ENCODE measurements around the gene SLC49A3.
"Not testable (repeated sequence)": the region's sequence is repeated elsewhere in the genome, so short reads cannot be mapped to it uniquely, and the experiment has no call there.

SLC49A3 gene

DNA sequence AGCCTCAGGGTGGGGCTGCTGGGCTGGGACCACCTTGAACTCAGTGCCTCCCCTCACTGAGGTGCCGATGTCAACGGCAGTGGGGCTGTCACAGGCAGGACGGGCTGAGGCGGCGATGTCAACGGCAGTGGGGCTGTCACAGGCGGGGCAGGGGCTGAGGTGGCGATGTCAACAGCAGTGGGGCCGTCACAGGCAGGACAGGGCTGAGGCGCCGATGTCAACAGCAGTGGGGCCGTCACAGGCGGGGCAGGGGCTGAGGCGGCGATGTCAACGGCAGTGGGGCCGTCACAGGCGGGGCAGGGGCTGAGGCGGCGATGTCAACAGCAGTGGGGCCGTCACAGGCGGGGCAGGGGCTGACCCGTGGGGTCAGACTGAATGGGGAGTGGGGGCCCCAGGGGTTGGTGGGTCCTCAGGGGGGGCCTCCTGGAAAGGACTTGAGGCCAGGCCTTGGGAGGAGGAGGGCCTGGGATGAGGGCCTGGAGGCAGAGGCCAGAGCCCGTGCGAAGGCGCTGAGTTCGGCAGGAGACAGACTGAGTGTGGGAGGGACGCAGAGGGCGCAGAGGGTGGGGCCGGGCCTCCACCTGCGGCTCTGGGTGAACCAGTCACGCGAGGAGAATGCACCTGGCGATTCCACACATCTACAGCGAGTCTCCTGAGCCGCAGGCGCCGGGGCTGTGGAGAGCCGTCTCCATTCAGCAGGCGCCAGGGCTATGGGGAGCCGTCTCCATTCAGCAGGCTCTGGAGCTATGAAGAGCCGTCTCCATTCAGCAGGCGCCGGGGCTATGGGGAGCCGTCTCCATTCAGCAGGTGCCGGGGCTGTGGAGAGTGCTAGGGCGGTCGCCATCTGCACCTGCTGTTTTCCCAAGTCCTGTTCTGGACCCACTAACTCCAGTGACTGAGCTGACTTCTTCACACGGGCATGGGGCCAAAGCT is 37.7 kb downstream of the SLC49A3 start:
- DNase-seq = no peak

GRCh38 chr4:650461-650860 is 38.5 kb downstream of the SLC49A3 start:
- DNase-seq = no peak

GRCh38 chr4:649751-650310 is 39.1 kb downstream of the SLC49A3 start:
- DNase-seq = no peak

- no peak for DNase-seq
Measured at GRCh38 chr4:649293-649625, 39.7 kb downstream of the SLC49A3 start.

- no peak for DNase-seq
Measured at GRCh38 chr4:648579-649292, 40.2 kb downstream of the SLC49A3 start.

GRCh38 chr4:647481-647880 is 41.5 kb downstream of the SLC49A3 start:
- DNase-seq = no peak

- DNase-seq = no peak
Measured at GRCh38 chr4:646460-646859, 42.5 kb downstream of the SLC49A3 start.

GRCh38 chr4:642366-642765 is 46.6 kb downstream of the SLC49A3 start:
- not testable (repeated sequence) for DNase-seq

GRCh38 chr4:637536-638280 is 51.2 kb downstream of the SLC49A3 start:
- DNase-seq = no peak

DNA sequence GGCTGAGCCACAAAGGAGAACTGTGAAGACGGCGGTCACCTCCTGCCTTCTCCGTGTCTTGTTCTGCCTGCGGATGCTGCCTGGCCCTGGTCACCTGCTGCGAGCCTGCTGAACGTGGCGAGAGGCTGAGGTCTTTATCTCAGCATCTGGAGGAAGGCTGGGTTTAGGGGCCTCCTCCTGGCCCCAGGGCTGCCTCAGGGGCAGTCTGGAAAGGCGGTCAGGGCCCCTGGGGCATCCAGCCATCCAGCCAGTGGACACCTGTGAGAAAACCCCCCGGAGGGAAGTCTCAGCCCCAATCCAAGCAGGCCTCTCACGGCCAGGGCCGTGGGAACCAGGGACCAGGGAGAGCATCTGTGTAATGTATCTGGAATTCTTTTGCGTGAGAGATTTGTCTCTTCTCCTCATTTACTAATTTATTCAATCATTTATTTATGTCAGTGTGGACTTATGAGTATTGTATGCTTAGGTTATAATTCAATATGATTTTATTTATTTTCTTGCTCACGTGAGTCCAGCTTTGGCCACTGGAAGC is 52.3 kb downstream of the SLC49A3 start:
- DNase-seq = no peak

DNA sequence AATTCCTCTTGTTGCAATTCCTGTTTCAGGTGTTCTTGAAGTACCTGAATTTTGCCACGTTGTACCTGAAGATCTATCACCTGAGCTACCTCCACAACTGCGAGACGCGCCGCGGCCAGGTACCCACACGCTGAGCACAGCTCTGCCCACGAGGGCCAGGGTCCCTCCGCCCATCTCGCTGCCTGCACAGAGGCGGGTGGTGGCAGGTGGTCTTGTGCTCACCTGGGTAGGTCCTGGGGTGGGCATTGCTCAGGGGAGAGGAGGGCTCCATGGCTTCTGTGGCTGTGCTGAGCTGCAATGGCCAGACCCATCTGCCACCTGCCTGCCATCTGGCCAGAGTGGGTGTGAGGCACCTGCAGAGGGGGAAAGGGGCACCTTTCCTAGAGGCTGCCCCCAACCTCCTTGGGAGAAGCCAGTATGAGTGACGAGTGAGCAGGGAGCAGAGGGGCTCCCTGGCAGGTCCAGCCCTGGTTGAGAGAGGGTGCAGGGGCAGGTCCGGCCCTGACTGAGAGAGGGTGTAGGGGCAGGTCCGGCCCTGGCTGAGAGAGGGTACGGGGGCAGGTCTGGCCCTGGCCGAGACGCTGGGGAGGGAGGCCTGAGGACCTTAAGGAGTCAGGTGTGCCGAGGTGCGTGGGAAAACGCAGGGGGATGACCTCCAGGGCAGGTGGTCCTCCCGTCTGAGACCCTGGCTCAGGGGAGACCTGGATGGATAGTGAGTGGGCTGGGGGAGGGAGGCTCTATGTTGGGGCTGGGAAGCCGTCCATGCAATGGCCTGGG is 52.9 kb downstream of the SLC49A3 start:
- no peak for DNase-seq

GRCh38 chr4:635066-635835 is 53.7 kb downstream of the SLC49A3 start:
- DNase-seq = not testable (repeated sequence)

GRCh38 chr4:634599-634985 is 54.4 kb downstream of the SLC49A3 start:
- DNase-seq = no peak

- no peak for DNase-seq
Measured at GRCh38 chr4:633976-634598, 54.9 kb downstream of the SLC49A3 start.

- DNase-seq = no peak
Measured at GRCh38 chr4:633406-633805, 55.5 kb downstream of the SLC49A3 start.

DNA sequence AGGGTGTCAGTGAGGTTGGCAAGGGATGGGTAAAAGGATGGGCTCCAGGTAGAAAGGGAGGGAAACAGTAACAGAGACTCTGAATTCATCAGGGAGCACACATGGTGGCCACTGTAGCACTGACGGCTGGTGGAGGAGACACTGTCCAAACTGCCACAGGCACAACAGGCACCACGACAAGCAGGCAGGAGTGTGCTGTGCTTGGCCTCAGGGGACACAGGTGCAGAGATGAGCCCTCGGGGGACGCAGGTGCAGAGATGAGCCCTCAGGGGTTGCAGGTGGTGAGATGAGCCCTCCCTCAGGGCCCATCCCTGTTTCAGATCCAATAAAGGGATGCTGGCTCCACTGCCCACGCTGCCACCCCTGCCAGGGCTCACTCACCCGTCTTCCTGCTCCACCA is 56.0 kb downstream of the SLC49A3 start:
- DNase-seq = no peak

GRCh38 chr4:632196-632790 is 56.7 kb downstream of the SLC49A3 start:
- no peak for DNase-seq

All from activated CD4-positive, CD25-positive, alpha-beta regulatory T cell treated with anti-CD3 and anti-CD28 coated beads, Interleukin-2, amount 50 U/mL, for 72 hours (primary cell).